ENCODE results near the gene C3orf52.

Gene C3orf52

DNA sequence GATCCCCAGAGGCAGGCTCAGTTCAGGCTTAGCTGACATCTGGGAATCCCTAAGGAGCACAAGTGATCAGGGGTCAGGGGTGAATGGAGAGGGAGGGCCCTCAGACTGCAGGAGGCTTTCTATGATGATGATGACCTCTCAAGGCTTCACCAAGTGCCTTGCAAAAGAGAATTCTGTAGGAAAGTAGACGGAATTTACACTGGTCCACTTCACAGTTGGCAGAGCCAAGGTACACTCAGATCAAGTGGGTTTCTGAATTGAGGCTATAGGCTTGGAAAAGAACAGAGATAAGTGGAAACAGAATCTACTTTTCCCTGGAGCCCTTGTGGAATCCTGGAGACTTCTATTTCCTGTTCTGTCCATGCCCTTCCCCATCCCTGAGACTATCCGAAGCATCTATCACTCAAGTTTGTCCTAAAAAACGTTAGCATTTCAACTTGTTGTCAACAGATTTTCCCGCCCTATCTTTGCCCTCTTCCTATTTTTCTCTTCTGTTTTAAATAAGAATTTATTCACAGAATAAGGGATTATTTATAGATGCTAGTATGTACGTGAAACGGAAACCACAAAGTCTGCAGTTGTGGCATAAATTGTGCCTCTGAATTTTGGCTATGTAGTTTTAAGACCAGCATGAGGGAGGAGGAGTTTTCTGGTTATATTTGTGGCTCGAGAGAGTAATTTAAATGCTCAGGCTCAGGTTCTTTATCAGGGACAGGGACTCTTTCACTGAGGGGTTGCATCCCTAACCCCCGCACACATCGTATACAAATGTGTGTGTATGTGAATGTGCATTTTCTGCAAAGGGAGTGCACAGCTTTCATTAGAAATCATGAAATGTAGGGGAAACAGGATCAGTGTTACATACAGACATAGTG lies 34.0 kb downstream of the C3orf52 start:
- H4K20me1 ChIP-seq = 0 out of 22 replicates have a peak, but pooled peaks cover 0 to 3% (median 0%) of the 10 kb centered on the region in 11 experiments
- TF ChIP-seq Cebpa-rat (IDR thresholded peaks at IDR 0.05) = no peak
- peak overlapping the region in 7 of 11 experiments; percentile 13 to 54 (median 30); a peak in 7 of 22 replicates for H3K9ac ChIP-seq
- no peaks in the 10 kb centered on the region; a peak in 1 of 22 replicates for H3K9me3 ChIP-seq (replicated peaks in 1 of 11)
- peaks cover 0 to 27% (median 0%) of the 10 kb centered on the region in 11 experiments; a peak in 8 of 22 replicates for H3K36me3 ChIP-seq
- peak overlapping the region; percentile 69 to 93 (median 83) for H3K4me2 ChIP-seq
- H3K4me1 ChIP-seq = peaks cover 67 to 100% (median 99%) of the 10 kb centered on the region in 10 experiments
- peak overlapping the region in 8 of 11 experiments; percentile 51 to 67 (median 57); a peak in 16 of 22 replicates for H3K27ac ChIP-seq
- peaks cover 0 to 8% (median 0%) of the 10 kb centered on the region in 11 experiments; a peak in 3 of 22 replicates for H3K27me3 ChIP-seq
- H3K4me3 ChIP-seq = peak overlapping the region in 5 of 10 experiments; percentile 9 to 41 (median 20); a peak in 7 of 20 replicates

DNA sequence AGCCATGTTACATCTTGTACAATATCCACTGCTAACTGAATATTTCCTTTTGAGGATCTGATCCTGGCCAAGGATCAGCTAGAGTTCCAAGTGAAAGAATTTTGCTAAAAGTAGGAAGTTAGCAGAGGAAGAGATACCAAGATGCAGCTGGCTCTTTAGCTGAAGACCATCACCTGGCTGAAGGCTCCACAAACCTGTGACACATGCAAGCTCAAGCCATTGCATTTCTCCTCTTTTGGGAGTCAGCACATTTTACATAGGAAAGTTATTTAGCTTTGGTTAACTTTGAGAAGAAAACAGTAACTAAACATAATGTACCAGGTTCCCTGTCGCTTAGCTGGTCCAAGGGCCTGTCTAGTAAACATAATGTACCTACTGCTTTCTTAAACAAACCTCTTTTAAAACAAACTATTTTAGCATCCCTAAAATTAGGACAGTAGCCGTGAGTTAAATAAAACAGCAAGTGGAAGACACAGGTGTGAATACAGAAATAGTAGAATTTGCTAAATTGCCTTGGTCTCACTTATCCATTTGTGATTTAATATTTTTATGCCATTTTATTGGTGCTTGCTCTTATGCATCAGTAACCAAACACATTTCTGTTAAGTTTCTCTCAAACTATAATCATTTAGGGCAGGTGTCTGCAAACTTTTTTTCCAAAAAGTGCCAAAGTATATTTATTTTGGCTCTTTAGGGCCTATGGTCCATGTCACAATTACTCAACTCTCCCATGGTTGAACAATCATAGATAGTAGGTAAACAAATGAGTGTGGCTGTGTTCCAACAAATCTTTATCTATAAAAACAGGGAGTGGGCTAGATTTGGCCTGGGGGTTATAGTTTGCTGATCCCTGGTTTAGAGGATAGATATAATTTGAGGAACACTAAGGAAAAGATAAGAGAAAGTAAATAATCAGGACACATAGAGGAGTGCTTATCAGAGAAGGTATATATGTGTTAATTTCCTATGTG lies 35.7 kb downstream of the C3orf52 start:
- no peak overlapping the region for H3K4me3 ChIP-seq
- peak overlapping the region; percentile 69 to 93 (median 83); a peak in 21 of 22 replicates for H3K4me2 ChIP-seq
- H3K36me3 ChIP-seq = peaks cover 0 to 27% (median 0%) of the 10 kb centered on the region in 11 experiments; a peak in 8 of 22 replicates
- 0 out of 22 replicates have a peak, but pooled peaks cover 0 to 3% (median 0%) of the 10 kb centered on the region in 11 experiments for H4K20me1 ChIP-seq
- H3K27me3 ChIP-seq = peaks cover 0 to 5% (median 0%) of the 10 kb centered on the region in 11 experiments; a peak in 1 of 22 replicates
- peak overlapping the region in 1 of 11 experiments; percentile 4; a peak in 2 of 22 replicates for H3K27ac ChIP-seq
- H3K4me1 ChIP-seq = peaks cover 69 to 100% (median 99%) of the 10 kb centered on the region in 10 experiments
- no peaks in the 10 kb centered on the region; a peak in 1 of 22 replicates for H3K9me3 ChIP-seq (replicated peaks in 1 of 11)
- TF ChIP-seq Cebpa-rat (IDR thresholded peaks at IDR 0.05) = no peak
- no peak overlapping the region for H3K9ac ChIP-seq

GRCh38 chr3:112122870-112123269 lies 36.7 kb downstream of the C3orf52 start:
- TF ChIP-seq Cebpa-rat (IDR thresholded peaks at IDR 0.05) = no peak
- Histone ChIP-seq H3K9ac (no peak overlapping the region), H3K9me3 (replicated peaks in 1 of 11) (no peaks in the 10 kb centered on the region; a peak in 1 of 22 replicates), H3K4me1 (peaks cover 70 to 100% (median 99%) of the 10 kb centered on the region in 10 experiments), H3K4me3 (no peak overlapping the region), H3K4me2 (peak overlapping the region in 8 of 11 experiments; percentile 20 to 93 (median 84); a peak in 14 of 22 replicates), H3K27ac (peak overlapping the region in 1 of 11 experiments; percentile 21; a peak in 1 of 22 replicates), H3K36me3 (peaks cover 0 to 27% (median 0%) of the 10 kb centered on the region in 11 experiments; a peak in 8 of 22 replicates), H4K20me1 (0 out of 22 replicates have a peak, but pooled peaks cover 0 to 3% (median 0%) of the 10 kb centered on the region in 11 experiments), H3K27me3 (peaks cover 0 to 5% (median 0%) of the 10 kb centered on the region in 11 experiments; a peak in 1 of 22 replicates)

- Histone ChIP-seq H3K9me3 (replicated peaks in 1 of 11) (no peaks in the 10 kb centered on the region; a peak in 1 of 22 replicates), H4K20me1 (no peaks in the 10 kb centered on the region), H3K27me3 (peaks cover 0 to 5% (median 0%) of the 10 kb centered on the region in 11 experiments; a peak in 1 of 22 replicates), H3K4me1 (peaks cover 70 to 100% (median 100%) of the 10 kb centered on the region in 10 experiments), H3K9ac (no peak overlapping the region), H3K4me3 (no peak overlapping the region), H3K4me2 (peak overlapping the region in 8 of 11 experiments; percentile 20 to 93 (median 84); a peak in 15 of 22 replicates), H3K36me3 (peaks cover 0 to 33% (median 0%) of the 10 kb centered on the region in 11 experiments; a peak in 8 of 22 replicates), H3K27ac (no peak overlapping the region; a peak in 1 of 22 replicates)
- no peak for TF ChIP-seq Cebpa-rat (IDR thresholded peaks at IDR 0.05)
Observed at GRCh38 chr3:112123548-112123947, 37.4 kb downstream of the C3orf52 start.

DNA sequence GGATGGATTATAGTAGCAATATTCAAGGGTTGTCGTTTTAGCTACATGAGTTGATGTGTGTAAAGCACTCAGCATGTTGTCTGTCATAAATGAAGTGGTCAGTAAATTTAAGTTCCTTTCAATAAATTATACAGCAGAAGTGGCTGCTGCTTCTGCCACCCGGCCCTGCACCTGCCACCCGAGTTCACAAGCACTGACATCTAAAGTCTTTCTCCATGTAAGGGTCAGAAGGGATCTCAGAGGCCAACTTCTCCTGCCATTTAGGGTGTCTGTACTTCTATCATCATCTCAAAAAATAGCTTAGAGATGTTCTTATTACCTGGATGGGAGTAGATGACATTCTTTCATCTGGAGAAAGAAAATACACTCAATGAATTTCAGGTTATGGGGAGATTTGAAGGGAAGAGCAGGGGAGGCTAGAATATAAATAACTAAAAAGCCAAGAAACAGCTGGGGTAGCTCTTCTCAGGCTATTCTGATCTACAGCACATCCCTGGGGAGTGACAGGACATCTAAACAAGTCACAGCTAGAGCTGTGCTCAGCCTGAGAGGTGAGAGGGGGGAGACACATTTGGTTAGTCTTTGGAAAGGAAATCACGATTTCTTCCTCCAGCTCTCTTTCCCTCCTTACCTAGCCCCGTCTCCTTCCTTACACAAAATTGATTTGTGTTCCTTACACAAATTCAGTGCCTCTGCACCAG lies 38.9 kb downstream of the C3orf52 start:
- Histone ChIP-seq H3K4me2 (peak overlapping the region; percentile 77 to 93 (median 84); a peak in 21 of 22 replicates), H3K4me1 (peaks cover 69 to 100% (median 100%) of the 10 kb centered on the region in 10 experiments), H3K36me3 (peaks cover 0 to 40% (median 0%) of the 10 kb centered on the region in 11 experiments; a peak in 8 of 22 replicates), H4K20me1 (no peaks in the 10 kb centered on the region), H3K27me3 (peaks cover 0 to 5% (median 0%) of the 10 kb centered on the region in 11 experiments; a peak in 1 of 22 replicates), H3K27ac (peak overlapping the region in 6 of 11 experiments; percentile 18 to 72 (median 63); a peak in 11 of 22 replicates), H3K9me3 (replicated peaks in 1 of 11) (no peaks in the 10 kb centered on the region; a peak in 1 of 22 replicates), H3K9ac (peak overlapping the region in 8 of 11 experiments; percentile 3 to 71 (median 35); a peak in 11 of 22 replicates), H3K4me3 (peak overlapping the region in 5 of 10 experiments; percentile 0 to 50 (median 2); a peak in 6 of 20 replicates)
- TF ChIP-seq Cebpa-rat (IDR thresholded peaks at IDR 0.05) = no peak

- H3K9ac ChIP-seq = peak overlapping the region in 9 of 11 experiments; percentile 24 to 64 (median 54); a peak in 15 of 22 replicates
- H3K4me2 ChIP-seq = peak overlapping the region; percentile 77 to 93 (median 84)
- TF ChIP-seq Cebpa-rat (IDR thresholded peaks at IDR 0.05) = no peak
Observed at GRCh38 chr3:112126511-112126911, 40.3 kb downstream of the C3orf52 start.

More at GRCh38 chr3:112126511-112126911, 40.3 kb downstream of the C3orf52 start:
- Histone ChIP-seq H3K4me3 (peak overlapping the region in 5 of 10 experiments; percentile 16 to 50 (median 38); a peak in 5 of 20 replicates), H3K27ac (peak overlapping the region in 8 of 11 experiments; percentile 42 to 72 (median 61); a peak in 15 of 22 replicates), H3K36me3 (peaks cover 0 to 44% (median 0%) of the 10 kb centered on the region in 11 experiments; a peak in 8 of 22 replicates), H3K27me3 (peaks cover 0 to 5% (median 0%) of the 10 kb centered on the region in 11 experiments; a peak in 1 of 22 replicates), H3K4me1 (peaks cover 55 to 100% (median 100%) of the 10 kb centered on the region in 10 experiments), H3K9me3 (replicated peaks in 1 of 11) (no peaks in the 10 kb centered on the region; a peak in 1 of 22 replicates), H4K20me1 (no peaks in the 10 kb centered on the region)
